PC-9 (cell line): Measurements from ENCODE around the gene SAMHD1. TPM values are rescaled to one million over a fixed set of nuclear protein-coding genes. Genes with fewer than 3 reads are reported as not detected.

Source experiments
- BruUV-seq: library from RNA; stranded (reverse); fragments of 400-500 nt; replicated peaks from 2 replicates; lab custom pipeline; 2021; lab: Mats Ljungman, UMichigan
- CTCF ChIA-PET: fragments of 300-600 bp; sonication (Branson Sonifier 250); formaldehyde crosslinking; loops from one replicate; lab custom pipeline; 2022; ENCODE audit warnings: antibody characterized with exemption; lab: Charles Lee
- POLR2A ChIA-PET: fragments of 300-600 bp; sonication (Branson Sonifier 250); formaldehyde crosslinking; loops from one replicate; lab custom pipeline; 2022; ENCODE audit warnings: antibody characterized with exemption; ENCODE audit not compliant: unreplicated experiment; lab: Charles Lee
- DNase-seq, 2 experiments: peaks; one replicate each; pipeline versions ENCODE4 v3.0.0 to v3.0.0-alpha.2; 2015 to 2022; ENCODE audit warnings: mixed read lengths in 1 of 2
- H2AFZ ChIP-seq: fragments of 200-600 bp; sonication (generic); 2 replicates; pipeline ENCODE4 v1.8.1; 2017; ENCODE audit warnings: antibody characterized with exemption
- H3F3A ChIP-seq: fragments of 200-600 bp; sonication (generic); 2 replicates; pipeline ENCODE4 v1.8.1; 2017; ENCODE audit warnings: antibody characterized with exemption, mild to moderate bottlenecking, low read depth; ENCODE audit not compliant: insufficient read depth
- H3K27ac ChIP-seq: fragments of 200-600 bp; sonication (generic); 2 replicates; pipeline ENCODE4 v1.6.1; 2016; ENCODE audit warnings: mixed run types
- H3K27me3 ChIP-seq: fragments of 200-600 bp; sonication (generic); 2 replicates; pipeline ENCODE4 v1.6.1; 2016; ENCODE audit warnings: low read depth, mixed run types; ENCODE audit not compliant: insufficient read depth
- H3K36me3 ChIP-seq: fragments of 200-600 bp; sonication (generic); 2 replicates; pipeline ENCODE4 v1.6.1; 2016; ENCODE audit warnings: low read depth, mixed run types
- H3K4me1 ChIP-seq: fragments of 200-600 bp; sonication (generic); replicated peaks from 2 replicates; pipeline ENCODE4 v1.6.1; 2016; ENCODE audit warnings: mixed run types; ENCODE audit not compliant: insufficient read depth
- H3K4me2 ChIP-seq: fragments of 200-600 bp; sonication (generic); 2 replicates; pipeline ENCODE4 v1.6.1; 2017; ENCODE audit warnings: mixed run types
- H3K4me3 ChIP-seq: fragments of 200-600 bp; sonication (generic); 2 replicates; pipeline ENCODE4 v1.6.1; 2016; ENCODE audit warnings: mixed run types
- H3K79me2 ChIP-seq: fragments of 200-600 bp; sonication (generic); 2 replicates; pipeline ENCODE4 v1.6.1; 2017; ENCODE audit warnings: low read depth, mixed run types
- H3K9me2 ChIP-seq: fragments of 200-600 bp; sonication (generic); 2 replicates; pipeline ENCODE4 v1.8.1; 2017; ENCODE audit warnings: mild to moderate bottlenecking; ENCODE audit not compliant: insufficient read depth
- H3K9me3 ChIP-seq: fragments of 200-600 bp; sonication (generic); 2 replicates; pipeline ENCODE4 v1.8.1; 2016; ENCODE audit warnings: low read depth; ENCODE audit not compliant: insufficient read depth
- H4K20me1 ChIP-seq: fragments of 200-600 bp; sonication (generic); 2 replicates; pipeline ENCODE4 v1.8.1; 2017; ENCODE audit not compliant: insufficient read depth
- EZH2 ChIP-seq: fragments of 200-600 bp; sonication (generic); IDR thresholded peaks from 2 replicates; pipeline ENCODE4 v1.8.0; 2017; ENCODE audit warnings: antibody characterized with exemption, low read depth
- intact Hi-C: fragments of 100-400 bp; cut with micrococcal nuclease; formaldehyde crosslinking; loops from one replicate; pipeline ENCODE4 v1.10.0; 2022; ENCODE audit not compliant: unreplicated experiment
- total RNA-seq: library from RNA; stranded (reverse); gene quantifications from 2 replicates; pipeline ENCODE4 v1.2.3, GENCODE V29; 2021
- TF ChIP-seq, protein P1 (sequence below): fragments of 200-600 bp; sonication (generic); conservative IDR thresholded peaks from 2 replicates; pipeline ENCODE4 v1.6.1; 2017; ENCODE audit warnings: mixed run types, antibody characterized with exemption, mild to moderate bottlenecking, moderate library complexity

Gene SAMHD1
- total RNA-seq, 1 experiment from 2014 or later, result 21.2 TPM

DNA sequence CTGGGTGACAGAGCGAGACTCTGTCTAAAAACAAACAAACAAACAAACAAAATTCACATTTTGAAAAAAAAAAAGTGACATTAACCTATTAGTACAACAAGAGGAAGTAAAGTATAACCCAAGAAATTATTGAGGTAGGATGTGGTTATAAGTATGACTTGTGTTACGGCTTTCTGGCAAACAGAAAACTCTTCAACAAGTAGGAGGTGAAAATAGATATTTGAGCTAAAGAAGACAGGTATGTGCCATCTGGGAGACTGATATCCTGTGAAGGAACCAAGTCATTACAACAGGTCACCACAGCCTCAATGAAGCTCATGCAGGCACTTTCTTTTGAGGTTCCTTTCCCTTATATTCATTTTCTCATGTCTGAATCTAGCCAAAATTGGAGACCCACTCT lies 46.8 kb downstream of the SAMHD1 start:
- H4K20me1 ChIP-seq, result no peaks in the 10 kb centered on the region
- no peak for DNase-seq
- H2AFZ ChIP-seq, result no peak overlapping the region
- no peaks in the 10 kb centered on the region for H3K79me2 ChIP-seq
- H3K9me2 ChIP-seq, result no peaks in the 10 kb centered on the region
- BruUV-seq, result no TSS peak
- H3K4me2 ChIP-seq, result no peak overlapping the region
- H3K4me3 ChIP-seq, result no peak overlapping the region
- no peaks in the 10 kb centered on the region for H3K4me1 ChIP-seq
- TF ChIP-seq EZH2, result no peak
- TF ChIP-seq, protein P1, sequence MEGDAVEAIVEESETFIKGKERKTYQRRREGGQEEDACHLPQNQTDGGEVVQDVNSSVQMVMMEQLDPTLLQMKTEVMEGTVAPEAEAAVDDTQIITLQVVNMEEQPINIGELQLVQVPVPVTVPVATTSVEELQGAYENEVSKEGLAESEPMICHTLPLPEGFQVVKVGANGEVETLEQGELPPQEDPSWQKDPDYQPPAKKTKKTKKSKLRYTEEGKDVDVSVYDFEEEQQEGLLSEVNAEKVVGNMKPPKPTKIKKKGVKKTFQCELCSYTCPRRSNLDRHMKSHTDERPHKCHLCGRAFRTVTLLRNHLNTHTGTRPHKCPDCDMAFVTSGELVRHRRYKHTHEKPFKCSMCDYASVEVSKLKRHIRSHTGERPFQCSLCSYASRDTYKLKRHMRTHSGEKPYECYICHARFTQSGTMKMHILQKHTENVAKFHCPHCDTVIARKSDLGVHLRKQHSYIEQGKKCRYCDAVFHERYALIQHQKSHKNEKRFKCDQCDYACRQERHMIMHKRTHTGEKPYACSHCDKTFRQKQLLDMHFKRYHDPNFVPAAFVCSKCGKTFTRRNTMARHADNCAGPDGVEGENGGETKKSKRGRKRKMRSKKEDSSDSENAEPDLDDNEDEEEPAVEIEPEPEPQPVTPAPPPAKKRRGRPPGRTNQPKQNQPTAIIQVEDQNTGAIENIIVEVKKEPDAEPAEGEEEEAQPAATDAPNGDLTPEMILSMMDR, result no peak
- intact Hi-C loops, result no loop called here
- no peaks in the 10 kb centered on the region for H3K9me3 ChIP-seq
- ChIA-PET CTCF (interaction anchor here (0.7 kb wide), 1 partner anchor 48 kb away, joined by 6 read pairs; no protein-coding TSS in a partner anchor), POLR2A (interaction anchor here (0.7 kb wide), 1 partner anchor 609 kb away, joined by 8 read pairs; no protein-coding TSS in a partner anchor)
- H3K27ac ChIP-seq, result no peak overlapping the region
- H3K27me3 ChIP-seq, result no peaks in the 10 kb centered on the region
- no peaks in the 10 kb centered on the region for H3F3A ChIP-seq
- no peaks in the 10 kb centered on the region for H3K36me3 ChIP-seq

DNA sequence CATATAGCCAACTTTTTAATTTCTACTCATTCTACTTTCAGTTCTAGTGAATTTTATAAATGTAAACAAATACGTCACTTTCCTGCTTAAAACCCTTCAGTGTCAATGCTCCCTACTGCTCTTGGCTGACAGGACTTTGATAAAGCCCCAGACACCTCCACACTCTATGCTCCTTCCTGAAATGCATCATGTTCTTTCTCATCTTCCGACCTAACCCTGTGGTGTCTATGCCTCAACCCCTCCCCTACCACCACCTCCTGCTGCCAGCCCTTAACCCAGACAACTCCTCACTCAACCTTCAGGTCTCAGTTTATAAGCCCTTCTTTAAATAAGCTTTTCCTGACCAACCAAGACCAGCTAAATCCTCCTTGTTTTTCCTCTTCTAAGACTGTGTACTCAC lies 56.5 kb downstream of the SAMHD1 start:
- no peaks in the 10 kb centered on the region for H3K79me2 ChIP-seq
- no TSS peak for BruUV-seq
- H3K27me3 ChIP-seq, result no peaks in the 10 kb centered on the region
- no peaks in the 10 kb centered on the region for H3K4me1 ChIP-seq
- no peaks in the 10 kb centered on the region for H3F3A ChIP-seq
- ChIA-PET CTCF (no interaction called here), POLR2A (interaction anchor here (0.6 kb wide), 1 partner anchor 1316 kb away, joined by 3 read pairs; no protein-coding TSS in a partner anchor)
- no peaks in the 10 kb centered on the region for H3K9me3 ChIP-seq
- H3K4me3 ChIP-seq, result no peak overlapping the region
- intact Hi-C loops, result no loop called here
- H4K20me1 ChIP-seq, result no peaks in the 10 kb centered on the region
- no peak overlapping the region for H3K4me2 ChIP-seq
- no peak overlapping the region for H3K27ac ChIP-seq
- DNase-seq, result no peak
- no peak overlapping the region for H2AFZ ChIP-seq
- H3K36me3 ChIP-seq, result no peaks in the 10 kb centered on the region
- TF ChIP-seq EZH2, result no peak
- TF ChIP-seq, protein P1, result no peak
- no peaks in the 10 kb centered on the region for H3K9me2 ChIP-seq

DNA sequence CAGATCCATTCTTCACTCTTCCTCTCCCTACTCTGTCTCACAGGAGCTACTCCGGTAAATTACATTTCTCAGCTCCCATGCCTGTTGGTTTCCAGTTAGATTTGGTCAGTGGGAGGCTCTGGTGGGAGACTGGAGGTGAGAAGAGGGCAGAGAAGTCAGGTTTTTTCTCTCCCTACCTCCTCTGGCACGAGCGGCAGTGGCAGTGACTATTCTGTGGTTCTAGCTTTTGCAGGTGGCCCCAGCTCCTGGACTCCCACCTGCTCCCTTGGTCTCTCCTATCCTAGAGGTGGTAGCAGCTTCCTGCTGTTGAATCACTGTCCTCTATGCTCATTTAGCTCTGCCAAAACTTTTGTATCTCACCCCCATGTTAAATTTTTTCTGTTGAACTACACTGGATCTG lies 57.7 kb downstream of the SAMHD1 start:
- Histone ChIP-seq H3K4me1 (no peaks in the 10 kb centered on the region), H3K9me3 (no peaks in the 10 kb centered on the region), H3K4me2 (no peak overlapping the region), H3K27ac (no peak overlapping the region), H3K4me3 (no peak overlapping the region), H3K27me3 (no peaks in the 10 kb centered on the region), H4K20me1 (no peaks in the 10 kb centered on the region), H3K36me3 (no peaks in the 10 kb centered on the region), H2AFZ (no peak overlapping the region), H3K9me2 (no peaks in the 10 kb centered on the region), H3F3A (no peaks in the 10 kb centered on the region), H3K79me2 (no peaks in the 10 kb centered on the region)
- POLR2A ChIA-PET, result no interaction called here
- BruUV-seq, result no TSS peak
- intact Hi-C loops, result no loop called here
- no peak for TF ChIP-seq EZH2
- TF ChIP-seq, protein P1, result no peak
- CTCF ChIA-PET, result no interaction called here
- no peak for DNase-seq
